Activated CD4-positive, alpha-beta T cell treated with anti-CD3 and anti-CD28 coated beads, Interleukin-2, amount 10 ng/mL, durations not matched to agents 24 days and 14 days (primary cell): ENCODE results near the gene IQSEC1. TPM values are rescaled to one million over a fixed set of nuclear protein-coding genes. Genes with fewer than 3 reads are reported as not detected.
A peak's percentile ranks its signal among the peaks of the same experiment; 100 is the strongest.

ENCODE experiments used
- DNase-seq: peaks from one replicate; pipeline ENCODE4 v3.0.0; 2022
- H3K27ac Mint-ChIP-seq: one replicate; pipeline ENCODE4 v1.8.0; 2022; ENCODE audit warnings: mild to moderate bottlenecking, mixed read lengths
- H3K27me3 Mint-ChIP-seq: one replicate; pipeline ENCODE4 v1.8.0; 2022; ENCODE audit warnings: mixed read lengths
- H3K36me3 Mint-ChIP-seq: one replicate; pipeline ENCODE4 v1.8.0; 2022; ENCODE audit warnings: low read depth, mild to moderate bottlenecking, mixed read lengths
- H3K4me1 Mint-ChIP-seq: one replicate; pipeline ENCODE4 v1.8.0; 2021; ENCODE audit warnings: mixed read lengths
- H3K4me3 Mint-ChIP-seq: one replicate; pipeline ENCODE4 v1.8.0; 2022; ENCODE audit warnings: mild to moderate bottlenecking, moderate library complexity, mixed read lengths
- H3K9me3 Mint-ChIP-seq: one replicate; pipeline ENCODE4 v1.8.0; 2021; ENCODE audit warnings: mixed read lengths
- intact Hi-C: fragments of 100-400 bp; cut with micrococcal nuclease; formaldehyde crosslinking; loops from one replicate; pipeline ENCODE4 v1.15.1; 2023
- total RNA-seq: library from RNA; stranded (reverse); gene quantifications from 2 replicates; pipeline ENCODE4 v1.2.3, GENCODE V29; 2022

Gene IQSEC1
- total RNA-seq, 1 donor from 2014 or later: 22.5 TPM

DNA sequence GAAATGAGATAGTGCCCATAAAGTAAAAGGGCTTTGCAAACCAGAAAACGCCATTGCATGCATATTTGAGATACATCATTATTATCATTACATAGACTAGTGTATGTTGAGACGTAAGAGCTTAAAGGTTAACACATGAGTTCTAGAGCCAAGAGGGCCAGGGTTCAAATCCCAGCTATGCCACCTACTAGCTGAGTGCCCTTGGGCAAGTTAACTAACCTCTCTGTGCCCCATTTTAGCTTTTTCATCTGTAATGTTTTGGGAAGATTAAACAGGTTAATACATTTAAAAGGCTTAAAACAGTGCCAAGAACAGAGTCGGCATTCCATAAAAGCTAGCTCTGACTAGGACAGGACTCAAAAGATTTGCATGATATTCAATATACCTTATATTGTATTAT lies 22.8 kb downstream of the IQSEC1 start:
- Mint-ChIP-seq H3K9me3 (no peaks in the 10 kb centered on the region), H3K36me3 (no peaks in the 10 kb centered on the region), H3K27ac (no peak overlapping the region), H3K4me3 (no peak overlapping the region), H3K27me3 (no peaks in the 10 kb centered on the region), H3K4me1 (peaks cover 11% of the 10 kb centered on the region)
- DNase-seq: no peak
- intact Hi-C loops: no loop called here

DNA sequence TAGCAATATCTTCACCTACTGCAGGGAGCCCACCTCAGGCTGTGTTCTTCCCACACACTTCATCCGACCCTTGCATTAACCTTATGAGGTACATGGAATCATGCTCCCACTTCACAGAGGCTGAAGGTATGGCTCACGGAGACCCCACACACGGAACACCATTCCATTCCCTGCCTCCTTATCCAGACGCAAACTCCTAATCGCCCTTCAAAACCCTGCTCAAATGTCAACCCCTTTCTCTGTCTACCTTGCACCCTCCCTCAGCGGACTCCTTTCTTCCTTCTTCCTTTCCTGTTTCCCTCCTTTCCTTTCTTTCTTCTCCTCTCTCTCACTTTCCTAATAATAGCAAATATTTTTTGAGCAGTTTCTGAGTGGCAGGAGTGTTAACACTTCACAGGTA lies 23.8 kb downstream of the IQSEC1 start:
- peaks cover 11% of the 10 kb centered on the region for H3K4me1 Mint-ChIP-seq
- H3K4me3 Mint-ChIP-seq: no peak overlapping the region

DNA sequence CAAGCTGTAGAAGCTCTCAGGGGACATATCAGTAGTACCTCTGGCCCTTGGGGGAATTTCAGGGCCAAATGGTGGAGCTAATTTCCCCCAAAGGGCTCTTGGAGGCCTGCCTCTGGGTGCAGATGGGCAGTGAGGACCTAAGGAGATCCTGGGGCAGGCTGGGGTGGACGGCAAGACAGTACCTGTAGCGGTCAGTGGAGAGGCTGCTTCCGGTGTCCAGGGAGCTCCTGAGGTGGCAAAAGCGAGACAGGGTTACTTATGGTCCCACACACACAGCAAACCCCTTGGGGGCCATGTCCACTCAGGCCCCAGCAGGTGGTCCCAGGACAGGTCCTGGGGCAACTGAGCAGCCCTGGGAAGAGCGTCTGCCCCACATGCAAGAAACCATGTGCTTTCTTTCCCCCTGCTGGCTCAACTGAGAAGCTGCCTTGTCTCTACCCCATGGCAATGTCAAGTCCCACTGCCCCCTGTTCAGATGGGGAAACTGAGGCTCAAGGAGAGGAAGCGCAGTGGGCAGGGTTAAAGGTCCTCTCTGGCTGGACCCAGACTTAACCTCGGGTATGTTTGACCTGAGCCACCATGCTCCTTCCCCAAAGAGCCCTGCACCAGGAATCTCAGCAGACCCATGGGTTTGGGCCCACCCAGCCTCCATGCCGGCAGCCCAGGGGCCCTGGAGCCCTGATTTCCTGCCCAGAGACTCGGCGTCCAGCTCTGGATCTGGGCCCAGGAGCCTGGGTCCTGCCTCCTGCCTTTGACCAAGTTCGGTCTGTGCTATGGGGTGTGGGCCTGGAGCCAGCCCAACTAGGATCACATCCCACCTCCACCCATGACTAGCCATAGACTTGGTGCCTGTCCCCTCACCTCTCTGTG lies 25.7 kb downstream of the IQSEC1 start:
- intact Hi-C loops: no loop called here
- no peaks in the 10 kb centered on the region for H3K9me3 Mint-ChIP-seq
- H3K4me1 Mint-ChIP-seq: peaks cover 14% of the 10 kb centered on the region
- no peak for DNase-seq
- H3K4me3 Mint-ChIP-seq: no peak overlapping the region
- H3K36me3 Mint-ChIP-seq: peaks cover 1% of the 10 kb centered on the region
- H3K27ac Mint-ChIP-seq: no peak overlapping the region
- no peaks in the 10 kb centered on the region for H3K27me3 Mint-ChIP-seq

More for the DNA sequence above, 23.8 kb downstream of the IQSEC1 start:
- H3K27ac Mint-ChIP-seq: no peak overlapping the region
- H3K36me3 Mint-ChIP-seq: peaks cover 1% of the 10 kb centered on the region
- DNase-seq: no peak
- H3K9me3 Mint-ChIP-seq: no peaks in the 10 kb centered on the region
- intact Hi-C loops: no loop called here
- no peaks in the 10 kb centered on the region for H3K27me3 Mint-ChIP-seq

DNA sequence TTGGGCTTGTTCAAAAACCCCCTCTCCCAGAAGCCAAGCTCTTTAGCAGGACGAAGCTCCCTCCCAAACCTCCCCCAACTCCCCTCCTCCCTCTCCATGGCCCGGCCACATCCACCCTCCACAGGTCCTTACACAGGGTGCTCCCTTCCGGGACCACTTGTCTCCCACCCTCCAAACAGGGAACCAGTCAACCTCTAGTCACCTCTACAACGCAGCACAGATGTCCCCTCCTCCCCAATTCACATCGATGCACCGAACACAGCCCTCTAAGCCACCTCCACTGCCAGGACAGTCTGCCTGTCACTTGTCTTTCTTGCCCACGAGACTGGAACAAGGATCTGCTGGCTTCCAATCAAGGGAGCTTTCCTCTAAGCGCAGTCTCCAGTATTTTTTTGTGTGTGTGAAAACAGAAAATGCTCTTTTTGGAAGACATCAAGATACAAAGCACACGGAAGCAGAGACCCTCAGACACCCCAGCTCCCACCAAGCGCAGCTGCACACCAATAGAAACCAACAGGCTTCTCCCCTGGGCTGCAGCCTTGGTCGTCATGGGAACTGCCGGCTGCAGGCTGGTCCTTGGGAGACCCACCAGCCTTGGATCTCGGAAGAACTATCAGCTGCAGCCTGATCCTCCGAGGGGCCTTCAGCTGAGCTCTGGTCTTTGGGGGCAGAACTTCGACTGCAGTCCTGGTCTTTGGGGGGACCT lies 26.5 kb downstream of the IQSEC1 start:
- no peak for DNase-seq
- peaks cover 14% of the 10 kb centered on the region for H3K4me1 Mint-ChIP-seq
- intact Hi-C loops: no loop called here
- H3K4me3 Mint-ChIP-seq: no peak overlapping the region
- H3K9me3 Mint-ChIP-seq: no peaks in the 10 kb centered on the region
- H3K36me3 Mint-ChIP-seq: peaks cover 1% of the 10 kb centered on the region
- peak overlapping the region; percentile 20 for H3K27ac Mint-ChIP-seq
- no peaks in the 10 kb centered on the region for H3K27me3 Mint-ChIP-seq

DNA sequence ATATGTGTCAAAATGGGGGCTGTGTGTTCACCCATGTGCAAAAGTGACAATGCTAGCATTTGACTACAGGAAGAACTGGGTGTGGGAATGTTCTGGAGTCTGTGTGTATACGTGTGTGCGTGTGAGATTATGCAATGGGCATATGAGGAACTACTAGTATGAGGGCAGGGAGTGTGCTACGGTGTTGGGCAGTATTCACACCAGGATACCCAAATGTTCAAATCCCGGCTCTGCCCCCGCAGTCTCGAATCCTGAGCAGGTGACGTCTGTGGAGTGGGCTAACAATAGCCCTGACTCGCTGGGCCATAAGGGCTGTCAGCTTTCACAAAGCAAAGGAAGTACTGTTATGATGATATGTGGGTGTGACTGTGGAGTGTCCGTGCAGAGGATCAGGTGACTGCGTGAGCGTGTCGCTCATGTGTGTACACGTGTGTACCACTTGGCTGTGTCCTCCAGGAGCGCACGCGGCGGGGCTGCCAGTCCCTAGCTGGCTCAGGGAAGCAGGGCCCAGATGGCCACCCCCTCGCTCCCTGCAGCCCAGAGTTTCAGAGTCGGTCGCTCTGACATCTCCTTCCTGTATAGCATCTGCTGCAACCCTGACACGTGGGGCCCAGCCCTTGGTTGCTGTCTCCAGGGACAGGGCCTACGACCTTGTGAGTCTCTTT lies 27.2 kb downstream of the IQSEC1 start:
- intact Hi-C loops: no loop called here
- peak; percentile 61 for DNase-seq
- Mint-ChIP-seq H3K36me3 (peaks cover 1% of the 10 kb centered on the region), H3K9me3 (no peaks in the 10 kb centered on the region), H3K4me3 (no peak overlapping the region), H3K27me3 (no peaks in the 10 kb centered on the region), H3K4me1 (peaks cover 14% of the 10 kb centered on the region), H3K27ac (no peak overlapping the region)

DNA sequence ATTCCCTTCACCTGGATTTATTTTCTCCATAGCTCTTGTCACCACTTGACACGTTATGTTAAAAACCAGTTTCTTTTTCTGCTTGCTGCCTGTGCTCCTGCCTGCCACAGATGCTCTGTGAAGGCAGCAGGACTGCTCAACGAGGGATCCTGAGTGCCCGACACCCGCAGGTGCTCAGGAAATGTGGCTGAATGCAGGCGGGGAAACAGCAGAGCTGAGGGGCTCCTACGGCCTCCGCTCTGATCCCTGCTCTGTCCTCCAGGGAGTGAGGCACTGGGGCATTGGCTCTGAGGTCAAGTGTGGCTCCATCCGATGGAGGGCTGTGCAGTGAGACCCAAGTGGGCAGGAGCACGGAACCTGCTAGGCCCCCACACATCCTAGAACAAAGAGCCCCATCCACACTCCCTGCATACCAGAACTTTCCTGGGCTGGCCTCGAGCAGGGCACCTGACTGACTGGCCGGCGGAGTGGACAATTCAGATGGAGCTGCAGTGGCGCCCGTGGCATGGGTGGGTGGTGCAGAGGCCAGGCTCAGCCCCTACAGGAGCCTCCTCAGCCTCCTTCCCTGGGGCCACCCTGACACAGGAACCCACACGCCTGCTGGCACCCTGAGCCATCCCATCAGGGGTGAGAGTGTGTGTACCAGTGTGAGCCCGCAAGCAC lies 27.9 kb downstream of the IQSEC1 start:
- no peak for DNase-seq
- Mint-ChIP-seq H3K9me3 (no peaks in the 10 kb centered on the region), H3K27ac (no peak overlapping the region), H3K4me1 (peaks cover 17% of the 10 kb centered on the region), H3K36me3 (peaks cover 1% of the 10 kb centered on the region), H3K4me3 (no peak overlapping the region), H3K27me3 (no peaks in the 10 kb centered on the region)
- intact Hi-C loops: no loop called here

DNA sequence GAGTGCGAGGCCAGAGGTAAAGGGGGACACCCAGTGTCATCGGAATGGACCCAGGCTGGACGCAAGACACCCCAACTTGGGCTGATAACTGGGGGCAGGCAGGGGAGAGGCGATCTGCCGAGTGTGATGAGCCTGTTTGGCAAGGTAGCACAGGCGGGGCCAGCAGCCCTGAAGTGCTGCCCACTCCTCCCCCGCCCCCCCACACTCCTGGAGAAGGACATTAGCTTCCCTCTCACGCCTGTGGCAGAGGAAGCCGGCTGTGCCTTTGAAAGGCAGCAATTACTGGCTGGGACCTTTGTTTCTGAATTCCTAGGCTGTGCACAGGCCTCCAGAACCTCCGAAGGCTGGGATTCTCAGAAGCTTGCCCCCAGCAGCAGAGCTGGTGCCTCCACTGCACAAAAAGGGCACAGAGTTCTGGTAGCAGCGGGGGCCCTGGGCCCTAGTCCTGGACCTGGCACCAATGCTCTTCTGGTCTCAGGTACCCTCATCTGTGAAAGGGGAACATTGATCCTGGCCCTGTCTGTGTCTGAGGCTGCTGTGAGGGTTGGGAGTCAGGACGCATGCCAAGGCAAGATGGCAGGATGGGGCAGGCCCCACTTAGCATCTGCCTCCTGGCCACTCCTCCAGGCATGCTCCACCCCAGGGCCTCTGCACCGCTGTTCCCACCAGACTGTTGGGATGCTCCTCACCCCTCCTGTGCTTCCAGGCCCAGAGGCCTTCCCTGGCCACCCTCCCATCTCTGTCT lies 28.6 kb downstream of the IQSEC1 start:
- Mint-ChIP-seq H3K36me3 (peaks cover 1% of the 10 kb centered on the region), H3K27me3 (no peaks in the 10 kb centered on the region), H3K9me3 (no peaks in the 10 kb centered on the region), H3K27ac (no peak overlapping the region), H3K4me1 (peaks cover 21% of the 10 kb centered on the region), H3K4me3 (no peak overlapping the region)
- DNase-seq: no peak
- intact Hi-C loops: no loop called here

DNA sequence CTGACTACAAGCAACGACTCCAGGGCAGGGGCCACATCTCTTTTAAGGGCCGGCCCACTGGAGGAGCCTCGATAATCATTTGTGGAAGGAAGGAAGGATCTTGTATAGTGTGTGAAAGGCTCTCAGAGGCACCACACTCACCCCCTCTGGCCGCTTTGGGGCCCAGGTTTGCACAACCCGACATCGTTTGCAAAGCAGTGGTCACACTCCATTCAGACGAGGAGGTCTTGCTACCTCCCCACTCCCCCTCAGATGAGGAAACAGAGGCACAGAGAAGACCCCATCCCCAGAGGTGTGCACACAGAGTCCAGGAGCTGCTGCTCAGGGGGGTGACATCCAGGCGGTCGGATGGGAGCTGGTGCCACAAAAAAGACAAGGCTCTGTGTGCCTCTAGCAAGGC lies 29.6 kb downstream of the IQSEC1 start:
- DNase-seq: no peak
- H3K4me1 Mint-ChIP-seq: peaks cover 21% of the 10 kb centered on the region
- H3K9me3 Mint-ChIP-seq: no peaks in the 10 kb centered on the region
- intact Hi-C loops: no loop called here
- peaks cover 1% of the 10 kb centered on the region for H3K36me3 Mint-ChIP-seq
- H3K27me3 Mint-ChIP-seq: no peaks in the 10 kb centered on the region
- peak overlapping the region; percentile 12 for H3K27ac Mint-ChIP-seq
- H3K4me3 Mint-ChIP-seq: no peak overlapping the region

DNA sequence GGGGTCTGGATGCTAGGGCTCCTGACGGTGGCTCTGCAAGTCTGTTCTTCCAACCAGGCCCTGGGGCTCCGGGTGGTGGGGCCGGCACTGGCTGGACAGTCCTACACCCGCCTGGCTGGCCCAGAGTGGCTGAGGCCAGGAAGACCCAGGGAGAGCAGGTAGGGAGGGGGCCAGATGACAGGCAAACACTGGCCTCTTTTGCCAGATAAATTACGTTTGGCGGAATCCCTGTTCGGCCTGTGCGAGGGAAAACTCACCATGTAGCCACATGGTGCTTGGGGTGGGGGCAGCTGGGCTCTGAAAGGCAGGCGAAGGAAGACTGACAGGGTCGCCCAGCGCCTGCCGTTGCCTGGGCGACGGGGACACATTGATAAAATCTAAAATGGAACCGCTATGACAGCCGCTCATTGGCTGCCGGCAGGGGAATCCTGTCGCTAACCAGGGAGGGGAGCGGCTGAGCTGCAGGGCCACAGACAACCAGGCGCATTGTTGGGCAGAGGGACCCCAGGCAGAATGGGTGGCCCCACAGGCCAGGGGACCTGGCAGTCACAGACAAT lies 30.4 kb downstream of the IQSEC1 start:
- Mint-ChIP-seq H3K27me3 (no peaks in the 10 kb centered on the region), H3K27ac (no peak overlapping the region), H3K4me1 (peaks cover 21% of the 10 kb centered on the region), H3K4me3 (no peak overlapping the region), H3K36me3 (peaks cover 1% of the 10 kb centered on the region), H3K9me3 (no peaks in the 10 kb centered on the region)
- DNase-seq: no peak
- intact Hi-C loops: no loop called here

DNA sequence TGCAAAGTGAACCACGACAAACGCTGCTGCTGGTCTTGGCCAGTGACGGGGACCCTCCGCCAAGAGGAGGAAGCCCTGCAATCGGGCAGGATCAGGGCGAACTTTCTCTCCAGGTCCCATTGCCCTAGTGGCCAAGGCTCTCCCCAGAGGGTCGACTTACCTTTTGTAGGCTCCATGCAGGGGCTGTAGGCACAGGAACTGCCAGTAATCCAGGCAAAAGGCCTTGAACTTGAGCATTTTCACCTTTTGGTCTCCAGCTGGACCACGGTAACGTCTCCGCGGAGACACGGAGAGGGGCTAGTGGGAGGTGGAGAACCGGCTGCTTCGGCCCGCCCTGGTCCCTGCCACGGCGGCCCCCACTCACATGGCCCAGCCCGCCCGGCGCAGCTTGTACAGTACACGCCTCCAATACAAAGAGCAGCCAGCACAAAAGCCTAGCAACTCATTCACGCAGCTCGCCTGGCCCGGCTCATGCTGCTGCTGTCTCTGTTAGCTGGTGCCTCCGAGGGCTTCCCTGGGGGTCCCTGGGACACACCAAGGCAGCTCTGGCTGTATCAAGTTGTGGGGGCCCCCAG lies 31.0 kb downstream of the IQSEC1 start:
- intact Hi-C loops: no loop called here
- no peak for DNase-seq
- peaks cover 1% of the 10 kb centered on the region for H3K36me3 Mint-ChIP-seq
- H3K4me3 Mint-ChIP-seq: no peak overlapping the region
- peaks cover 1% of the 10 kb centered on the region for H3K27me3 Mint-ChIP-seq
- no peaks in the 10 kb centered on the region for H3K9me3 Mint-ChIP-seq
- H3K27ac Mint-ChIP-seq: no peak overlapping the region
- peaks cover 21% of the 10 kb centered on the region for H3K4me1 Mint-ChIP-seq

DNA sequence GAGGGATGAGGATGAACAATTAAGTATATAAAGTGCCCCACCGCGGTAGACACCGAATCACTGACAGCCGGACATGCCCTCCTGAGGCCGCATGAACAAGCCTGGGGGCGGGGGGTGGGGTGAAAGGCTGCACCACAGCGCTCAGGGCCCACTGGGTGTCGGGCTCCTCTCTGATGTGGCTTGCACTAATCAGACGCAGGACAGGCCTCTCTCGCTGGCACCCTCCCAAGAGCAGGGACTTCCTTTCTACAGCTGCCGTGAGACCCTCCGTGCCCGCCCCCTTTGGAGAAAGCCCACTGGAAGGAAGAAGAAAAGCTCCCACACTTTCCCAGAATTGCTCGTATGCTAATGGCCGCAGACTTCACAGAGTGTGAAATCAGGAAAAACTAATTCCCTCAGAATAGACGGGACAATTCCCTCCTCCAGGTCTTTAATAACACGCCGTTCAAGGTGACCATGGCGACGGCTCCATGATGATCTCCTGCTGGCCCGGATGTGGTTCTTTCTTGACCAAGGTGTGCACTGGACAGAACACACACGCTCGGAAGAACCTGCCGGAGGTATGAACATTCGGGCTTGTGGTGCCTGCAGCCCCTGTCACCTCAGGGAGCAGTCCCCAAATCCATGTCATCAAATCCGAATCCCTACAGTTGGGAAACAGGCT lies 32.0 kb downstream of the IQSEC1 start:
- Mint-ChIP-seq H3K27ac (no peak overlapping the region), H3K36me3 (peaks cover 1% of the 10 kb centered on the region), H3K4me3 (no peak overlapping the region), H3K27me3 (peaks cover 4% of the 10 kb centered on the region), H3K4me1 (peaks cover 15% of the 10 kb centered on the region), H3K9me3 (no peaks in the 10 kb centered on the region)
- intact Hi-C loops: no loop called here
- no peak for DNase-seq

DNA sequence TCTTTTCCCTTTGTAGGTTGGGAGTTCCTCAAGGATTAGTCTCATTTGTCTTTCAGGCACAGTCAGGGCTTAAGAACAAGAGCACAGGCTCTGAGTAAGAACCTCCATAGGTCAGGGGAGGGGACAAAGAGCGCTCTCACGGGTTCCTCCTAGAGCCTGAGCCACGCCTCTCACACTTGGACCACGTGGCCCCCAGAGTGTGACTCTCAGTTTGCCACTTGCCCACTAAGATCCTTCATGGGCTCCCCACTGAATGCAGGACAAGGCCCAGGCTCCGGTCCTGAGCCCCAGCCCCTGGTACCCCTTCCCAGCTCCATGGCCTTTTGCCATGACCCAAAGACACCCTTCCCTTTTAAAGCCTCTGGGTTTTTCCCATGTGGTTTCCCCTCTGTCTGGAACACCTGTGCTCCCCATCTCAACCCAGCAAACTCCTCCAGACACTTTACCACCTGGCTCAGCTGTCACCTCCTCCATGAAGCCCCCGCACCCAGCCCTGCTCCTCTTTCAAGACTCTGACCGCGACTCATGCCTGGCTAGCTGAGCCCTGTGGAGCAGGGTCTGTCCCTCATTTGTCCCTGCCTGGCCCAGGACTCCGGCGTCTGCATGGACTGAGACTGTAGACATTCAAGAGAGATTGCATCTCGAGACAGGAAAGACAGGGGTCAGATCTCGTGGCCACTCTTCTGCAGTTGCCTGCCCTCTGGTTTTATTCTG lies 32.7 kb downstream of the IQSEC1 start:
- no peaks in the 10 kb centered on the region for H3K9me3 Mint-ChIP-seq
- DNase-seq: no peak
- peaks cover 1% of the 10 kb centered on the region for H3K36me3 Mint-ChIP-seq
- intact Hi-C loops: no loop called here
- peaks cover 10% of the 10 kb centered on the region for H3K4me1 Mint-ChIP-seq
- peaks cover 4% of the 10 kb centered on the region for H3K27me3 Mint-ChIP-seq
- no peak overlapping the region for H3K27ac Mint-ChIP-seq
- no peak overlapping the region for H3K4me3 Mint-ChIP-seq
